HL-60 (cell line): ENCODE measurements around the gene HOXB3.

Experiments used
- DNase-seq, 2 experiments: peaks; one replicate each; pipeline ENCODE4 v3.0.0-alpha.2; 2010 to 2020; ENCODE audit warnings: low read depth in 1 of 2, low spot score in 1 of 2
- H3K27ac ChIP-seq: fragments of 250-450 bp; sonication (Bioruptor Pico); replicated peaks from 2 replicates; pipeline ENCODE4 v1.5.1; 2020; ENCODE audit warnings: mild to moderate bottlenecking, moderate library complexity
- H3K27me3 ChIP-seq: fragments of 250-450 bp; sonication (Bioruptor Pico); 2 replicates; pipeline ENCODE4 v1.5.1; 2021; ENCODE audit warnings: mild to moderate bottlenecking, moderate library complexity; ENCODE audit not compliant: insufficient read depth, poor library complexity, severe bottlenecking
- H3K4me3 ChIP-seq: replicated peaks from 2 replicates; pipeline ENCODE4 v1.5.1; 2011; ENCODE audit warnings: mild to moderate bottlenecking, control low read depth, low read length; ENCODE audit not compliant: insufficient read depth
- GABPA ChIP-seq: IDR thresholded peaks from 2 replicates; pipeline ENCODE4 v1.6.1; 2012; ENCODE audit warnings: low read depth
- POLR2AphosphoS5 ChIP-seq: IDR thresholded peaks from 2 replicates; pipeline ENCODE4 v1.6.1; 2012; ENCODE audit warnings: low read depth
- SPI1 ChIP-seq: IDR thresholded peaks from 2 replicates; pipeline ENCODE4 v1.6.1; 2012; ENCODE audit warnings: low read depth, mild to moderate bottlenecking, borderline replicate concordance
- TF ChIP-seq, protein P1 (sequence below): IDR thresholded peaks from one replicate; pipeline ENCODE4 v1.5.1; 2011; ENCODE audit warnings: low read length, control low read depth, inconsistent platforms; ENCODE audit not compliant: insufficient read depth
- TF ChIP-seq, protein P2 (sequence below): IDR thresholded peaks from 2 replicates; pipeline ENCODE4 v1.6.1; 2012; ENCODE audit warnings: low read depth; ENCODE audit not compliant: insufficient replicate concordance

HOXB3 gene

DNA sequence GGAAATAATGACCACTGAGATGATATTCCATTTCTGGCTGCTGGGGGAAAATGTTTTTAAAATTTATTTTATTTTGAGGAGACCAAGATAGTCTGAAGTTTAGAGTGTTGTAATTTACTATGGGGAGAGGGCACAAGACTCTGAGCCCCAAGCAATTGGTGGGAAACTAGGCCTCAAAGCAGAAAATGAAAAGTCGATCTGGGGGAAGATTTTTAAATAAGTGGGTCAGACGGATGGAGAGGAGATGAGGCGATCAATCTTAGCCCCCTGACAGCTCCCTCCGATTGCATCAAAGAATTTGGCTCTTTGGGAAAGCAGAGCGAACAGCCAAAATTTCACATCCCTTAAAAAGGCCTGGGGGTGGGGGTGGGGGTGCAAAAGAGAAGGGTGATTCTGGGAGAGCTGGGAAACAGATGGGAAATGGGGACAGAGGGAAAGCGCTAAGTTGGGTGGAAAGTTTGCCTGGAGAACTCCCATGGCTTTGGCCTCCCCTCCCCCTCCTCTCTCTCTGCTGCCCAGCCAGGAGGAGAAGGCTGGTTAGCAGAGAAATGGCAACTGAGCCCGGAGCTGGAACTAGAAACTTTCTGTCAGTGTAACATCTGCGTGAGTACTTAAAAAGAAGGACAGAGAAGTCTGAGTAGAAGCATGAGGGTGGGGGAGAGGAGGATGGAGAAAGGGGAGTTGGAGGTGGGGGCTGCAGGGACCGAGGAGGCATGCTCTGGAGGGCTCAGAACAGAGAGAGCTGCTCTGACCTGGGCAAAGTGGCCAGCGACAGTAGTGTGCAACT lies 43.7 kb downstream of the HOXB3 start:
- no peak for DNase-seq
- H3K4me3 ChIP-seq, result no peak overlapping the region
- TF ChIP-seq, protein P1, sequence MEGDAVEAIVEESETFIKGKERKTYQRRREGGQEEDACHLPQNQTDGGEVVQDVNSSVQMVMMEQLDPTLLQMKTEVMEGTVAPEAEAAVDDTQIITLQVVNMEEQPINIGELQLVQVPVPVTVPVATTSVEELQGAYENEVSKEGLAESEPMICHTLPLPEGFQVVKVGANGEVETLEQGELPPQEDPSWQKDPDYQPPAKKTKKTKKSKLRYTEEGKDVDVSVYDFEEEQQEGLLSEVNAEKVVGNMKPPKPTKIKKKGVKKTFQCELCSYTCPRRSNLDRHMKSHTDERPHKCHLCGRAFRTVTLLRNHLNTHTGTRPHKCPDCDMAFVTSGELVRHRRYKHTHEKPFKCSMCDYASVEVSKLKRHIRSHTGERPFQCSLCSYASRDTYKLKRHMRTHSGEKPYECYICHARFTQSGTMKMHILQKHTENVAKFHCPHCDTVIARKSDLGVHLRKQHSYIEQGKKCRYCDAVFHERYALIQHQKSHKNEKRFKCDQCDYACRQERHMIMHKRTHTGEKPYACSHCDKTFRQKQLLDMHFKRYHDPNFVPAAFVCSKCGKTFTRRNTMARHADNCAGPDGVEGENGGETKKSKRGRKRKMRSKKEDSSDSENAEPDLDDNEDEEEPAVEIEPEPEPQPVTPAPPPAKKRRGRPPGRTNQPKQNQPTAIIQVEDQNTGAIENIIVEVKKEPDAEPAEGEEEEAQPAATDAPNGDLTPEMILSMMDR, result no peak
- TF ChIP-seq, protein P2, sequence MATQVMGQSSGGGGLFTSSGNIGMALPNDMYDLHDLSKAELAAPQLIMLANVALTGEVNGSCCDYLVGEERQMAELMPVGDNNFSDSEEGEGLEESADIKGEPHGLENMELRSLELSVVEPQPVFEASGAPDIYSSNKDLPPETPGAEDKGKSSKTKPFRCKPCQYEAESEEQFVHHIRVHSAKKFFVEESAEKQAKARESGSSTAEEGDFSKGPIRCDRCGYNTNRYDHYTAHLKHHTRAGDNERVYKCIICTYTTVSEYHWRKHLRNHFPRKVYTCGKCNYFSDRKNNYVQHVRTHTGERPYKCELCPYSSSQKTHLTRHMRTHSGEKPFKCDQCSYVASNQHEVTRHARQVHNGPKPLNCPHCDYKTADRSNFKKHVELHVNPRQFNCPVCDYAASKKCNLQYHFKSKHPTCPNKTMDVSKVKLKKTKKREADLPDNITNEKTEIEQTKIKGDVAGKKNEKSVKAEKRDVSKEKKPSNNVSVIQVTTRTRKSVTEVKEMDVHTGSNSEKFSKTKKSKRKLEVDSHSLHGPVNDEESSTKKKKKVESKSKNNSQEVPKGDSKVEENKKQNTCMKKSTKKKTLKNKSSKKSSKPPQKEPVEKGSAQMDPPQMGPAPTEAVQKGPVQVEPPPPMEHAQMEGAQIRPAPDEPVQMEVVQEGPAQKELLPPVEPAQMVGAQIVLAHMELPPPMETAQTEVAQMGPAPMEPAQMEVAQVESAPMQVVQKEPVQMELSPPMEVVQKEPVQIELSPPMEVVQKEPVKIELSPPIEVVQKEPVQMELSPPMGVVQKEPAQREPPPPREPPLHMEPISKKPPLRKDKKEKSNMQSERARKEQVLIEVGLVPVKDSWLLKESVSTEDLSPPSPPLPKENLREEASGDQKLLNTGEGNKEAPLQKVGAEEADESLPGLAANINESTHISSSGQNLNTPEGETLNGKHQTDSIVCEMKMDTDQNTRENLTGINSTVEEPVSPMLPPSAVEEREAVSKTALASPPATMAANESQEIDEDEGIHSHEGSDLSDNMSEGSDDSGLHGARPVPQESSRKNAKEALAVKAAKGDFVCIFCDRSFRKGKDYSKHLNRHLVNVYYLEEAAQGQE, result no peak
- TF ChIP-seq POLR2AphosphoS5 (no peak), SPI1 (no peak), GABPA (no peak)
- no peak overlapping the region for H3K27ac ChIP-seq
- H3K27me3 ChIP-seq, result peaks cover 65% of the 10 kb centered on the region

DNA sequence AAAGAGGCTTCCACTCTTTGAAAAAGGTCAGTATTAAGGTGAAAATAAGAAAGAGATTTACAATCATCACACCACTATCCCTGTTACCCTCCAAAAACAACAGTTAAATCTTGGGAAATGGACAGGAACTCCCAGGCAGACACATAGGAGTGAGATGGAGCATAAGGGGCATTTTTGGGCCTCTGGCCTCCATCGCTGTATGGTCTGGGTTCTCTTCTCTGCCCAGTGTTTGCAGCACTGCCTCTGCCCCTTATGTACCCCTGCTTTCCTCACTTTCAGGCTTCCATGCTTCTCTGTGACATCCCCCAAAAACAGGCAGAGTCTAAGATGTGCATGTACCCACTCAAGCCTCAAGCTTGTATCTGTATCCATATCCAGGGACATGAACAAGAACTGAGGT lies 44.5 kb downstream of the HOXB3 start:
- H3K4me3 ChIP-seq, result no peak overlapping the region
- TF ChIP-seq, protein P1, result no peak
- TF ChIP-seq POLR2AphosphoS5, result no peak
- TF ChIP-seq GABPA, result no peak
- TF ChIP-seq SPI1, result no peak
- TF ChIP-seq, protein P2, result no peak
- H3K27ac ChIP-seq, result no peak overlapping the region
- peaks cover 72% of the 10 kb centered on the region for H3K27me3 ChIP-seq
- no peak for DNase-seq

DNA sequence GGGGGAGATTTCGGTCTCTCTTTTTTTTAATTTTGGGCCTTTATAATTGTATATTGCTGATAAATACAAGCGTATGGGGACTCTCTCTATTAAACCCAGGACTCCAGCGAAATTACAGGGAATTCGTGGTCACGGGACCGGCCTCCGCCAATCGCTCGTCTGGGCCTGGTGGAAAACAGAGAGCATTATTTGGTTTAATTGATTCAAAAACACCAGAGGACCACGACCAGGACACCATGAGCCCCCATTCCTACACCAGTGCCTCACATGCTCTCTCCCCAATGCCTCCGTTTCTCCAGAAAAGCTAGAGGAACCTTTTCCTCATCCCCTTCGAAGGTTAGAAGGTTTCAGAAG lies 45.0 kb downstream of the HOXB3 start, which contains the start of gene HOXB2:
Gene HOXB2 (minus strand): TSS at position 88 of the 354 bp plus-strand sequence. CDS start 198 bp downstream, outside the sequence.
- Histone ChIP-seq H3K27me3 (peaks cover 78% of the 10 kb centered on the region), H3K27ac (no peak within 1 kb of the TSS), H3K4me3 (no peak within 1 kb of the TSS)
- TF ChIP-seq SPI1 (no peak), GABPA (no peak)
- TF ChIP-seq, protein P1, result no peak
- DNase-seq, result no peak

DNA sequence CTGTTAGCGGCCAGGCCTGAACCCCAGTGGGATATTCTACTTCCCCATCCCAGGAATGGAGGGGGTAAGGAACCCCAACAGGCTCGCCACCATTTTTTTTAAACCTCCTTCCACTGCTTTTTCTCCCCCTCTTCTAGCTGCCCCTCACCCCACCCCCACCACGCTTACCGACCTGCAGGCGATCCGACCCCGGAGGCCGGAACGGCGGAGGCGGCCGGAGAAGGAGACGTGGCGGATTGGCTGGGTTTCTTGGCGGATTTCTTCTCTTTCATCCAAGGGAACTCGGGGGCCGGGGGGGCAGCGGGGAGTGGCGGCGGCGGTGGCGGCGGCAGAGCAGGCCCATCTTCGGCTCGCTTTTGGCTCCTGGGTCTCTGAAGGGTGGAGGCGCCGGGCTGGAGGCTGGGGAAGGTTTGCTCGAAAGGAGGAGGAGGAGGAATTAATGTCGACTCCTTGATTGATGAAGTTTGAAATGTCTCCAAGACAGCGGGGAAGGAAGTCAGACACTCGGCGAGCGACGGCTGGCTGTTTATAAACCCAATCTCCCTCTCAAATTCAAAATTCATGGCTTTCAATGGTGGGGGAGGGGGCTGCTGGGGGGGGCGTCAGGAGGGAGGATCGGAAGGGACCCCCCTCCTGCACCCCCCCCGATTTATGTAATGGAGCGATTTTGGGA lies 45.6 kb downstream of the HOXB3 start:
- Histone ChIP-seq H3K4me3 (no peak overlapping the region), H3K27ac (no peak overlapping the region), H3K27me3 (peaks cover 80% of the 10 kb centered on the region)
- DNase-seq, result no peak
- TF ChIP-seq, protein P1, result no peak
- TF ChIP-seq, protein P2, result no peak
- no peak for TF ChIP-seq GABPA
- TF ChIP-seq POLR2AphosphoS5, result no peak
- TF ChIP-seq SPI1, result no peak
